Measurements from ENCODE around the gene TTYH2. TPM values are rescaled to one million over a fixed set of nuclear protein-coding genes. Genes with fewer than 3 reads are reported as not detected.

The TTYH2 gene
- total RNA-seq, 1 experiment from 2014 or later = 0.12 TPM

GRCh38 chr17:74304184-74304583, 90.8 kb downstream of the TTYH2 start:
- CTCF ChIA-PET = interaction anchor here (0.6 to 2.9 kb wide), 5 partner anchors 21 to 262 kb away, joined by 3 to 10 read pairs (median 4); partner anchors contain the start of gene GPR142
- DNase-seq (ENCODE audit: unreplicated experiment) = no peak
- Mint-ChIP-seq H3K4me3 (ENCODE audit: unreplicated experiment) (no peak overlapping the region), H3K27me3 (ENCODE audit: insufficient read depth, unreplicated experiment) (peaks cover 30% of the 10 kb centered on the region), H3K27ac (ENCODE audit: low read depth, unreplicated experiment) (no peak overlapping the region), H3K36me3 (ENCODE audit: insufficient read depth, unreplicated experiment) (no peaks in the 10 kb centered on the region), H3K4me1 (ENCODE audit: insufficient read depth, unreplicated experiment) (peaks cover 6% of the 10 kb centered on the region), H3K9me3 (ENCODE audit: unreplicated experiment) (no peaks in the 10 kb centered on the region)
- POLR2A ChIA-PET = interaction anchor here (0.7 kb wide), 1 partner anchor 268 kb away, joined by 3 read pairs; no protein-coding TSS in a partner anchor
- BruUV-seq (replicated peaks) = no TSS peak
- intact Hi-C loops (cut with micrococcal nuclease) = no loop called here
- no peak for TF ChIP-seq CTCF (IDR thresholded peaks at IDR 0.05; ENCODE audit: unreplicated experiment)

- Mint-ChIP-seq H3K27ac (ENCODE audit: low read depth, unreplicated experiment) (no peak overlapping the region), H3K4me1 (ENCODE audit: insufficient read depth, unreplicated experiment) (peaks cover 6% of the 10 kb centered on the region), H3K27me3 (ENCODE audit: insufficient read depth, unreplicated experiment) (peaks cover 13% of the 10 kb centered on the region), H3K9me3 (ENCODE audit: unreplicated experiment) (no peaks in the 10 kb centered on the region), H3K36me3 (ENCODE audit: insufficient read depth, unreplicated experiment) (no peaks in the 10 kb centered on the region), H3K4me3 (ENCODE audit: unreplicated experiment) (no peak overlapping the region)
- intact Hi-C loops (cut with micrococcal nuclease) = no loop called here
- BruUV-seq (replicated peaks) = no TSS peak
- TF ChIP-seq CTCF (IDR thresholded peaks at IDR 0.05; ENCODE audit: unreplicated experiment) = peak; percentile 13
- DNase-seq (ENCODE audit: unreplicated experiment) = peak; percentile 11
- ChIA-PET POLR2A (no interaction called here), CTCF (no interaction called here)
These were observed 92.7 kb downstream of the TTYH2 start for GRCh38 chr17:74305865-74306654.

DNA sequence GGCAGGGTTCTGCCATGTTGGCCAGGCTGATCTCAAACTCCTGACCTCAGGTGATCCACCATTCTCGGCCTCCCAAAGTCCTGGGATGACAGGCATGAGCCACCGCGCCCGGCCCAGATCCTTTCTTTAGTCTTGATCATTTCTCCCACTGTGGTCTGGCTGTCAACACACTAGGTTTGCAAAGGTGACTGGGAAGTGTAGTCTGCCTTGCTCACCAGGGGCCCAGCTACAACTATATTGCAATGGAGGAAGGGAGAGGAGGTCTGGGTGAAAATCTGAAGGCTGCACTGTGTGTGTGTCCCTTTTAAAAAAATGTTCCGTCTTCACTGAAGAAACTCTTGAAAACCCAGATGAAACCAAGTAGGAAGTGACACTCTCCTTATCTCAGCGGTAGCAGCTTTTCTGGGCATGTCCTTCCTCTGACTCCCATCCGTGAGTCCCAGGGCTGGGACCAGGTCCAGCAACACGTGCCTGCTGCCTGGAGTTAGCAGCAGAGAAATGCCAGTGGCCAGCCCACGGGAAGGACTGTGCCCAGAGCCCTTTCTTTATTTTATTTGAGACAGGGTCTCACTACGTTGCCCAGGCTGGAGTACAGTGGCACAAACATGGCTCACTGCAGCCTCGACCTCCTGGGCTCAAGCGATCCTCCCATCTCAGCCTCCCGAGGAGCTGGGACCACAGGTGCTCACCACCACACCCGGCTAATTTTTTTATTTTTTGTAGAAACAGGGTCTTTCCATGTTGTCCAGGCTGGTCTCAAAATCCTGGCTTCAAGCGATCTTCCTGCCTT, 94.8 kb downstream of the TTYH2 start:
- H3K27me3 Mint-ChIP-seq (ENCODE audit: insufficient read depth, unreplicated experiment) = peaks cover 24% of the 10 kb centered on the region
- peaks cover 11% of the 10 kb centered on the region for H3K9me3 Mint-ChIP-seq (ENCODE audit: unreplicated experiment)
- no peaks in the 10 kb centered on the region for H3K36me3 Mint-ChIP-seq (ENCODE audit: insufficient read depth, unreplicated experiment)
- POLR2A ChIA-PET = interaction anchor here (0.6 to 0.7 kb wide), 2 partner anchors 21 to 1051 kb away, joined by 3 read pairs; no protein-coding TSS in a partner anchor
- peaks cover 6% of the 10 kb centered on the region for H3K4me1 Mint-ChIP-seq (ENCODE audit: insufficient read depth, unreplicated experiment)
- H3K27ac Mint-ChIP-seq (ENCODE audit: low read depth, unreplicated experiment) = no peak overlapping the region
- no peak for TF ChIP-seq CTCF (IDR thresholded peaks at IDR 0.05; ENCODE audit: unreplicated experiment)
- intact Hi-C loops (cut with micrococcal nuclease) = no loop called here
- no peak for DNase-seq (ENCODE audit: unreplicated experiment)
- CTCF ChIA-PET = interaction anchor here (0.6 kb wide), 1 partner anchor 298 kb away, joined by 3 read pairs; no protein-coding TSS in a partner anchor
- no TSS peak for BruUV-seq (replicated peaks)
- H3K4me3 Mint-ChIP-seq (ENCODE audit: unreplicated experiment) = no peak overlapping the region

DNA sequence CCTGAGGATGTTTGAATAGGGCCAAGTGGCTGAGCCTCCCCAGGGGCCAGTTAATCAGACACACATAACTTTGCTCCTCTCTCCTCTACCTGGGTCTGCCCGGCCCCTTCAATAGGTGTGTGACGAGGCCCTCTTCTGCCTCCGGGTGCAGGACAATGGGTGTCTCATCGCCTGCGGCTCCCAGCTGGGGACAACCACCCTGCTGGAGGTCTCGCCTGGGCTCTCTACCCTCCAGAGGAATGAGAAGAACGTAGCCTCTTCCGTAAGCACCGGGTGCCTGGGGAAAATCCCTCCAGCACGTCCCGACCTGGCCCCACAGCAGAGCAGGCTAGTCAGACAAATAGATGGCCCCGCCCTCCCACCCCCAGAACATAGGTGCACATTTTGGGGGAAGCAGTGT, 96.5 kb downstream of the TTYH2 start:
- intact Hi-C loops (cut with micrococcal nuclease) = no loop called here
- CTCF ChIA-PET = interaction anchor here (0.6 to 0.7 kb wide), 2 partner anchors 86 to 444 kb away, joined by 3 read pairs; no protein-coding TSS in a partner anchor
- POLR2A ChIA-PET = no interaction called here
- peaks cover 6% of the 10 kb centered on the region for H3K4me1 Mint-ChIP-seq (ENCODE audit: insufficient read depth, unreplicated experiment)
- H3K27me3 Mint-ChIP-seq (ENCODE audit: insufficient read depth, unreplicated experiment) = peaks cover 26% of the 10 kb centered on the region
- no TSS peak for BruUV-seq (replicated peaks)
- no peaks in the 10 kb centered on the region for H3K36me3 Mint-ChIP-seq (ENCODE audit: insufficient read depth, unreplicated experiment)
- no peak for TF ChIP-seq CTCF (IDR thresholded peaks at IDR 0.05; ENCODE audit: unreplicated experiment)
- H3K4me3 Mint-ChIP-seq (ENCODE audit: unreplicated experiment) = no peak overlapping the region
- peaks cover 18% of the 10 kb centered on the region for H3K9me3 Mint-ChIP-seq (ENCODE audit: unreplicated experiment)
- H3K27ac Mint-ChIP-seq (ENCODE audit: low read depth, unreplicated experiment) = no peak overlapping the region
- no peak for DNase-seq (ENCODE audit: unreplicated experiment)
